GM19468 (cell line): ENCODE measurements around the gene XXYLT1.
"Not testable (repeated sequence)": the region's sequence is repeated elsewhere in the genome, so short reads cannot be mapped to it uniquely, and the experiment has no call there.

Source experiments
- ATAC-seq: cut with Tn5 transposase; IDR thresholded peaks from one replicate; pipeline ENCODE4 v1.9.1; 2021; ENCODE audit warnings: mild to moderate bottlenecking, moderate library complexity, moderate number of reproducible peaks; ENCODE audit not compliant: unreplicated experiment; ENCODE audit errors: extremely low read depth

XXYLT1 gene

GRCh38 chr3:195230244-195230643 lies 40.7 kb downstream of the XXYLT1 start:
- no peak for ATAC-seq

DNA sequence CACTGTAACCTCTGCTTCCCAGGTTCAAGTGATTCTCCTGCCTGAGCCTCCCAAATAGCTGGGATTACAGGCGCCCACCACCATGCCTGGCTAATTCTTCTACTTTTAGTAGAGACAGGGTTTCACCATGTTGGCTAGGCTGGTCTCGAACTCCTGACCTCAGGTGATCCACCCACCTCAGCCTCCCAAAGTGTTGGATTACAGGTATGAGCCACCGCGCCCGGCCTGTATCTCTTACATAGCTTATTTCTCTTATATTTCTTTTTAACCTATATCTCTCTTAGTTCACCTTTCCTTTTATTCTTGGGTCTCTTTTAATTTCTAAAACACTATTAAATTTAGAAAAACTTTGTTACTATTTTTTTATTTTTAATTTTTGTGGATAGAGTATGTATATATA lies 42.1 kb downstream of the XXYLT1 start:
- ATAC-seq: not testable (repeated sequence)

DNA sequence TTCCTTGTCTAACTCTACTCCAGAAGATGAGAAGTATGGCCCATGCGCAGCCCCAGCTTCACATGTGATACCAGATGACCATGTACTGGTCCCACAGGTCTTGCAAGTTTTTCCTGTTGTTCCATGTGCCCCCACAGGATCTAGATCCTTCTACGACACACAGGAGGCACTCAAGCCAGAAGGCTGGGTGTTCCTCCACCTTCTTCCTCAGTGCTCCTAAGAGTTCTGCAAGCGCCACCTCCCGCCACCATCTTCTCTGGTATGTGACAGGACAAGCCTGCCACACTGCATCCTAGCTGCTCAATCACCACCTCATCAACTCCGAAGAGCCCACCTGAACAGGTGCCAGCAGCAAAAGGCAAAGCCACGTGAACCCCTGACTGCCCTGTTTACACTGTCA lies 43.1 kb downstream of the XXYLT1 start:
- no peak for ATAC-seq

DNA sequence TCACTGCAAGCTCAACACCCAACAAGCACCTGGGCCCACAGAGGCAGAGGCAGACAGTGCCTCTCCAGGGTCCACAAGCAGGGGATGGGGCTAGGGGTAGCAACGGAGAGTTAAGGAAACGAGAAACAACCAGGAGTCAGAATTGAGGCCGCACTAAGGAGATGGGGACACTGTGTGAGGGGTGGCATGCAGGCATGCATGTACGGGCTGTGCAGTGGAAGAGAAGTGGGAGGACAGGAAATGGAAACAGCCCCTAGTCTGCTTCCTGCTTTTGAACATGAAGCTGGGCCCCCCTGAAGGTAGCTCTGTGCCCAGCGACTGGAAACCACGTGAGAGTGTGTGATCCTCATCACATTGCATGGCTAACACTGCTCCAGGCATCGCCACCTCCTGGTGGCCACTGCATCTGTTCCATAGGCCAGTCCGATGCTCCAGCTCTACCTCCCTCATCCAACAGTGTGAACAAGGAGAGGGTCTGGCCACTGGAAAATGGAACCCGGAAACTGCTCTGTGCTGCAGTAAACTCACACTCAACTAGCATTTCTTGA lies 44.0 kb downstream of the XXYLT1 start:
- no peak for ATAC-seq

GRCh38 chr3:195226445-195226844 lies 44.5 kb downstream of the XXYLT1 start:
- no peak for ATAC-seq

DNA sequence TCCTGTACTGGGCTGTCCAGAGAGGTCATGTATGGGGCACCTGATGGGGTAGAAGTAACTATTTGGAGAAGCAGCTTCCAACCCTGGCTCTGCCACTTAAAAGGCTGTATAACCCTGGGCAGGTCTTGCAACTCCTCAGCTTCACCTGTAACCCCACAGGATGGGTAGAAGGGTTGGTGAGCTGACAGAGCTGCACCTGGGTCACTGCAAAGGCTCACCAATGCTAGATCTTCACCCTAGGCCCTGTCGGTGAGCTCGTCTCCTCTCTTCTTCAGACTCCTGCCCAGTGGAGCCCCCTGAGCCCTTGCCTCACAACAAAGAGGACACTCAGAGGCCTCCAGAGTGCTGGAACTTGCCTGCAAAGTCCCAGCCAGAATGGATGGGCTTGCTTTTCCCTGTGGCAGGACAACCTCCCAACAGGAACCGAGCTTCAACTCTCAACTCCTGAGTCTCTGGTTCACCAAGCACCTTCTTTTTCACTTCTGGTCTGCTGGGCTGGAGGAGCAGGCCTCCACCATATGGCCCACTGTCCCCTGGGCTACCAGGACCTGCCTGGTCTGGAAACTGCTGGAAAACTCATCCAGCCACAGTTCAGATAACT lies 45.9 kb downstream of the XXYLT1 start:
- ATAC-seq: no peak

GRCh38 chr3:195224156-195224979 lies 46.6 kb downstream of the XXYLT1 start:
- ATAC-seq: no peak

DNA sequence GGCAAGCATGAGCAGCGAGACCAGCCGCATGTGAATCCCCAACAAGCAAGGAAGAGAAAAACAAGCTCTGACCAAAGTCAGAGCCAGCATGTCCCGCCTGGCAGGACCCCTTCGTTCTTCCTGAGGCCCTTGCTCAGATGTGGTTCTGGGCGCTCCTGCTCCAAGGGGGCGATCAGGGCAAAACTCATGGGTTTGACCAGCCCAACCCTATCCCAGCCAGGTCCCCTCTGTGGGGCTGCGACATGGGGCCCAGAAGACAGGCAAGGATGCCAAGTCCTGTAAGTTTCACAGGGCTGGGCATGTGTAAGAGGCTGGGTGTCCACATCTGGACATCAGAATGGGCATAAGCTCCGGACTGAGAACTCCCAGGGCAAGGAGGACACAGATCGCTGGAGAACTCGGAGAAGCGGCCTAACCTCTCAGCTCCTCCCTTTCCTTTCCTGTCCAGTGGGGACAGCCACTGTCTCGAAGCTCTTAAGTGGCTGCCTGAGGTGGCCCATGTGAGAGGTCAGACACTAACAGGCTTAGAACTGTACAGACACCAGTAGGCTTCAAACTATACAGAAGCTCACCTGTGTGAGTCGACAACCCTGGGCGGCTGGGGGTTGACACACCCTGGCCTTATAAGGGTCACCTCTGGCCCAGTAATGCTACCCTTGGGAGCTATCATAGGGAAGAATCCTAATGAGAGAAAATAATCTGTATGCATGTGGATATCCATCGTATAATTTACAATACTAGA lies 48.9 kb downstream of the XXYLT1 start:
- no peak for ATAC-seq

- ATAC-seq: no peak
These were observed 49.7 kb downstream of the XXYLT1 start for GRCh38 chr3:195221015-195221853.

- ATAC-seq: no peak
These were observed 51.4 kb downstream of the XXYLT1 start for GRCh38 chr3:195219351-195220230.

DNA sequence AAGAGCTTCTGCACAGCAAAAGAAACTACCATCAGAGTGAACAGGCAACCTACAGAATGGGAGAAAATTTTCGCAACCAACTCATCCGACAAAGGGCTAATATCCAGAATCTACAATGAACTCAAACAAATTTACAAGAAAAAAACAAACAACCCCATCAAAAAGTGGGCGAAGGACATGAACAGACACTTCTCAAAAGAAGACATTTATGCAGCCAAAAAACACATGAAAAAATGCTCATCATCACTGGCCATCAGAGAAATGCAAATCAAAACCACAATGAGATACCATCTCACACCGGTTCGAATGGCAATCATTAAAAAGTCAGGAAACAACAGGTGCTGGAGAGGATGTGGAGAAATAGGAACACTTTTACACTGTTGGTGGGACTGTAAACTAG lies 52.6 kb downstream of the XXYLT1 start:
- ATAC-seq: not testable (repeated sequence)

DNA sequence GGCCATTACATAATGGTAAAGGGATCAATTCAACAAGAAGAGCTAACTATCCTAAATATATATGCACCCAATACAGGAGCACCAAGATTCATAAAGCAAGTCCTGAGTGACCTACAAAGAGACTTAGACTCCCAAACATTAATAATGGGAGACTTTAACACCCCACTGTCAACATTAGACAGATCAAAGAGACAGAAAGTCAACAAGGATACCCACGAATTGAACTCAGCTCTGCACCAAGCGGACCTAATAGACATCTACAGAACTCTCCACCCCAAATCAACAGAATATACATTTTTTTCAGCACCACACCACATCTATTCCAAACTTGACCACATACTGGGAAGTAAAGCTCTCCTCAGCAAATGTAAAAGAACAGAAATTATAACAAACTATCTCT lies 55.4 kb downstream of the XXYLT1 start:
- not testable (repeated sequence) for ATAC-seq

DNA sequence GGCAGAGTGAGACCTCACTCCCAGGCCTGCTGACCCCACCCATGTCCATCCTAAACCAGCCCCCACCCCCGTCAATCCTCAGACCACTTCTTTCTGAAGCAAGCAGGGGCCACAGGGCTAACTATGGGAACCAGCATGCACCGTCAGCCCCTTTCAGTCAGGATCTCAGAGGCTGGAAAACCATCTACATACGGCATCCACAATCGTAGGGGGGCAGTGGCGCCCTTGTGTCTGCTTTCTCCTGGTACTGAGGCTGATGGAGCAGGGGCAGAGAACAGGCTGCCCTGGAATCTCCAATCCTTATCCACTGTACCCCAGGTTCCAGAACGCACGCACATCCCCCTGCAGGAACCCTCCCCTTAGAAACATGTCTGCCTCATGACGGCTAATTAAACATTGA lies 56.6 kb downstream of the XXYLT1 start:
- no peak for ATAC-seq

- no peak for ATAC-seq
These were observed 57.2 kb downstream of the XXYLT1 start for GRCh38 chr3:195213639-195214315.

- ATAC-seq: no peak
These were observed 58.1 kb downstream of the XXYLT1 start for GRCh38 chr3:195212749-195213375.

DNA sequence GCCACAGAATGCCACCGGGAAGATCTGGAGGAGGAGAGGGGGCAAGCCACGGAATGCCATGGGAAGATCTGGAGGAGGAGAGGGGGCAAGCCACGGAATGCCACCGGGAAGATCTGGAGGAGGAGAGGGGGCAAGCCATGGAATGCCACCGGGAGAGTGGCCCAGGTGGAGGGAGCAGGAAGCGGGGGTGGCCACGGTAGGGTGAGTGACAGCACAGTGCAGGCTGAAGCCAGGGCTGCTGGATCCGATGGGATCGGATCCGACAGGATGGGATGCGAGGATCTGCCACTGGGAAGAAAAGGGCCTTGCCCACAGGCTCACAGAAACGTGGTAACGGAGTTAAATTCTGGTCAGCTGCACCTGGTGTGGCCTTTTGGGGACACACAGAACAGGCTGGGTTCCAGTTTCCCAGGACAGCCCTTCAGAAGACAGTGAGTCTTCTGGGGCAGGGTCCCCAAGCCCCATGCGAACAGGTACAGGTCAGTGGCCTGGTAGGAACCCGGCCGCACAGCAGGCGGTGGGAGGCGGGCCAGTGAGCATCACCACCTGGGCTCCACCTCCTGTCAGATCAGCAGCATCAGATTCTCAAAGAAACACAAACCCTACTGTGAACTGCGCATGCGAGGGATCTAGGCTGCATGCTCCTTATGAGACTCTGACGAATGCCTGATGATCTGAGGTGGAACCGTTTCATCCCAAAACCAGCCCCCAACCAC lies 58.8 kb downstream of the XXYLT1 start:
- ATAC-seq: no peak

DNA sequence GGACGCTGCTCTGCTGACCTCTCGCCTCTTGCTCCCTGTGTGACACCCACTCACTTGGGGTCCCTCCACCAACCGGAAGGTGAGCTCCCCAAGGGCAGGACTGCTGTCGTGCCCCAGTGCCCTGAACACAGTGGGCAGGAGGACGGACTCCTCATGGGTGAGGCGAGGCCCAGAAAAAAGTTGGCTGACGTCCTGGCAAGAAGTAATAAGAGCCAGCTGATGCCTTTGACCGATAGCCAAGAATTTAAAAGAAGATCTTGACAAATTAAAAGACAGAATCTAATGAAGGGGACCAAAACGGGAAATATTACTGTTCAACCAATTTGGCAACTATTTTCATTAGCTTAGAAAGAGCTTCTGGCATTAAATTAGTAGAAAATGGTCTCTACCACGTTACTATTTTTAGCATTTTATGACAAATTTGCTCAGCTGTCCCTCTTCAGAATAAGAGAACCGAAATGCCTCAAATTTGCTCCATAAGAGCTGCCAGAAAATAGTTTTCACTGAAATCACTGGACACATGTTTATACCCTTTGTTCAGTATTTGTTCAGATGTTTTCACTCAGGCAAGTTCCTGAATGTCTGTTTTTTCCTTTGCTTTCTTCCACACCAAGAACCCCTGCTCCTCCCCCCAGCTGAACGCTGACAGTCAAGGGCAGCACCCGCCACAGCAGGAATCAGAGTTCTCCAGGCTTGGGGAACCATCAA lies 60.5 kb downstream of the XXYLT1 start:
- ATAC-seq: no peak
